Progenitor cell of endocrine pancreas (in vitro differentiated cells): ENCODE data around the gene SYT6. TPM values are rescaled to one million over a fixed set of nuclear protein-coding genes. Genes with fewer than 3 reads are reported as not detected.

Experiments
- DNase-seq: peaks from one replicate; pipeline ENCODE4 v3.0.0; 2021; ENCODE audit warnings: low spot score; ENCODE audit not compliant: unreplicated experiment
- H3K27ac Mint-ChIP-seq: 2 replicates; pipeline ENCODE4 v1.8.0; 2021; ENCODE audit warnings: mild to moderate bottlenecking, moderate library complexity, mixed read lengths
- H3K27me3 Mint-ChIP-seq: 2 replicates; pipeline ENCODE4 v1.8.0; 2021; ENCODE audit warnings: mixed read lengths
- H3K36me3 Mint-ChIP-seq: 2 replicates; pipeline ENCODE4 v1.8.0; 2022; ENCODE audit warnings: mixed read lengths; ENCODE audit not compliant: insufficient read depth
- H3K4me1 Mint-ChIP-seq: 2 replicates; pipeline ENCODE4 v1.8.0; 2021; ENCODE audit warnings: low read depth, mixed read lengths
- H3K4me3 Mint-ChIP-seq: 2 replicates; pipeline ENCODE4 v1.8.0; 2021; ENCODE audit warnings: low read depth, mild to moderate bottlenecking, moderate library complexity, mixed read lengths
- H3K9me3 Mint-ChIP-seq: 2 replicates; pipeline ENCODE4 v1.8.0; 2021; ENCODE audit warnings: low read depth, mixed read lengths
- CTCF ChIP-seq: fragments of 200-600 bp; sonication (generic); IDR thresholded peaks from one replicate; pipeline ENCODE4 v1.5.0; 2021; ENCODE audit warnings: antibody characterized with exemption, mild to moderate bottlenecking; ENCODE audit not compliant: unreplicated experiment
- total RNA-seq: library from RNA; stranded (reverse); gene quantifications from 2 replicates; pipeline ENCODE4 v1.2.1, GENCODE V29; 2021

Gene SYT6
- total RNA-seq, 1 donor from 2014 or later, result 0.98 TPM

GRCh38 chr1:114088392-114089299, 65.0 kb downstream of the SYT6 start:
- Mint-ChIP-seq H3K4me3 (no peak overlapping the region), H3K9me3 (no peaks in the 10 kb centered on the region), H3K36me3 (no peaks in the 10 kb centered on the region), H3K27ac (no peak overlapping the region), H3K27me3 (peaks cover 59% of the 10 kb centered on the region), H3K4me1 (peaks cover 4% of the 10 kb centered on the region)
- DNase-seq, result no peak
- TF ChIP-seq CTCF, result no peak

GRCh38 chr1:114087495-114087894, 66.2 kb downstream of the SYT6 start:
- Mint-ChIP-seq H3K36me3 (no peaks in the 10 kb centered on the region), H3K27me3 (peaks cover 67% of the 10 kb centered on the region), H3K27ac (no peak overlapping the region), H3K9me3 (no peaks in the 10 kb centered on the region), H3K4me1 (peaks cover 4% of the 10 kb centered on the region), H3K4me3 (no peak overlapping the region)
- no peak for TF ChIP-seq CTCF
- no peak for DNase-seq

GRCh38 chr1:114086601-114087368, 66.9 kb downstream of the SYT6 start:
- DNase-seq, result no peak
- TF ChIP-seq CTCF, result no peak
- Mint-ChIP-seq H3K36me3 (no peaks in the 10 kb centered on the region), H3K27ac (no peak overlapping the region), H3K9me3 (no peaks in the 10 kb centered on the region), H3K27me3 (peaks cover 67% of the 10 kb centered on the region), H3K4me1 (peaks cover 4% of the 10 kb centered on the region), H3K4me3 (no peak overlapping the region)

GRCh38 chr1:114082867-114083585, 70.6 kb downstream of the SYT6 start:
- TF ChIP-seq CTCF, result no peak
- Mint-ChIP-seq H3K36me3 (no peaks in the 10 kb centered on the region), H3K9me3 (no peaks in the 10 kb centered on the region), H3K4me3 (no peak overlapping the region), H3K27ac (no peak overlapping the region), H3K27me3 (peaks cover 79% of the 10 kb centered on the region), H3K4me1 (peaks cover 7% of the 10 kb centered on the region)
- DNase-seq, result no peak

- Mint-ChIP-seq H3K4me1 (peaks cover 7% of the 10 kb centered on the region), H3K36me3 (no peaks in the 10 kb centered on the region), H3K27ac (no peak overlapping the region), H3K9me3 (no peaks in the 10 kb centered on the region), H3K4me3 (no peak overlapping the region), H3K27me3 (peaks cover 83% of the 10 kb centered on the region)
- no peak for DNase-seq
- no peak for TF ChIP-seq CTCF
Measured at GRCh38 chr1:114082304-114082630, 71.4 kb downstream of the SYT6 start.
